ENCODE data around the gene RPS6KA3. TPM values are rescaled to one million over a fixed set of nuclear protein-coding genes. Genes with fewer than 3 reads are reported as not detected.

Gene RPS6KA3
- 50.1 to 68.2 TPM (median 56.4 TPM) in 5 replicates for total RNA-seq (2022; extraction: Qiagen RNA extraction; ENCODE audit: low read depth)

DNA sequence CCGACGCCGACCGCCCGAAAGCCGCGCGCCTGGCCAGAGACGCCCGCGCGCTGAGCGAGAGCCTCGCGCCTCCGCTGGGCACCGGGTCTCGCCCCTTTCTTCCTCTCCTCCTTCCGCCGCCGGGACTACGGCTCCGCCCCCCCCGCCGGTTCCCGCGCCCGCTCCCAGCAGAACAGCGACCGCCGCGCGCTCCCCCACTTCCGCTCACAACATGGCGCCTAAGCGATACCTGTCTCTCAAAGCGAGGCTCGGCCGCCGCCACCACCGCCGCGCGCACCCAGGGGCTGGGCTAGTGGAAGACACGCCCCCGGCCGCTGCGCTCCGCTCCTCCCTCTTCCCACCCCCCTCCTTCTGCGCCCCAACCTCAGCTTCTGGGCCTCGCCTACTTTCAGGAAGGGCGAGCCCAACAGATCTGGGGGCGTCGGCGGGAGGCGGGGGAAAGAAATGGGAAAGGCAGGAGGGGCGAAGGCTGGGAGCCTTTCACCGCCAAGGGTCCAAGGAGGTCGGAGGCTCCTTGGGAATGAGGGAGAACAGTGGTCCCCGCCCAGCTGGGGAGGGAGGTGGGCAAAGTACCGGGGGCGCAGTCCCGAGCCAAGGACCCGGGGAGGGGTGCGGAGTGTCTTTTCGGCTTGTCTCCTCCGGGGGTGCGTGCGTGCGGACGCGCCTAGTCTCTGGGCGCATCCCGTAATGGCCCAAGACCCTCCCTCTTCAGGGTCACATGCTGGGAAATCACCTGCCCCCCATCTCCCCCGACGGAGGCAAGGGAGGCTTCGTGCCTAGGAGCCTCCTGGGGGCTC is at the start of gene RPS6KA3:
RPS6KA3 (minus strand) TSS at position 100 of the 797 bp plus-strand sequence. CDS start 277 bp downstream, outside the sequence.

GRCh38 chrX:20141281-20142220 is 125.2 kb downstream of the RPS6KA3 start, which contains the start of gene EIF1AX:
Gene EIF1AX (minus strand): TSS chrX:20141838. CDS start chrX:20141640, 198 bp downstream.

DNA sequence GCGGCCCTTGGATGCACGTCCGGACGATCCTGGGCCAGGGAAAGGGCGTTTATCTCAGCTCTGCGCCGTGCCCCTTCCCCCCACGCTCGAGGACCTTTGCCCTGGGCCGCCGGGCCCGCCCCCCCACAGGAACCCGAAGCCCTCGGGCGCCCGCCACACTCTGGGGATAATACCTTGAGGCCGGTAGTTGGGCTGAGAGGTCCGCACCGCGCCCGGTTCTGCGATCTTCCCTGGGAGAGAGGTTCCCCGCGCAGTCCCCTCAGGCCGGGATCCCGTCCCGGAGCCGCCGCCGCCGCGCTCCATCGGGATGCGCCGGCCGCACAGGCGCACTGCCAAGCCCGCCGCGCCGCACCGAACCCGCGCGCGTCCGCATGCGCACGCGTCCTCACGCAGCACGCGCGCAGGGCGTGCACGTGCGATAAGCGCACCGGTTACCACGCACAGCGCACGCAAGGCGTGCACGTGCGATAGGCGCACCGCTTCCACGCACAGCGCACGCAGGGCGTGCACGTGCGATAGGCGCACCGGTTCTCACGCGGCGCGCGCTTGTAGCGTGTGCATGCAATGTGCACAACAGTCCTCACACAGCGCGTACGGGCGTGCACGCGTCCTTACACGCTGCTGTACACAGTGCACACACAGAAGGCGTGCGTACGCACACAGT is 150.0 kb downstream of the RPS6KA3 start, which contains the start of gene MAP7D2:
MAP7D2 (minus strand) TSS at position 331 of the 664 bp plus-strand sequence; CDS start at position 303, 28 bp downstream.

Other genes with a start within 250 kb of the RPS6KA3 start
- gene MAP7D2, start 150.0 kb downstream of the RPS6KA3 start, total RNA-seq (2022; extraction: Qiagen RNA extraction; ENCODE audit: low read depth) = 5.3 to 7.1 TPM (median 5.7 TPM) in 5 replicates
- gene EIF1AX, start 125.1 kb downstream of the RPS6KA3 start, total RNA-seq (2022; extraction: Qiagen RNA extraction; ENCODE audit: low read depth) = 91.1 to 130 TPM (median 112 TPM) in 5 replicates